ENCODE data around the gene PGM3.

The PGM3 gene

DNA sequence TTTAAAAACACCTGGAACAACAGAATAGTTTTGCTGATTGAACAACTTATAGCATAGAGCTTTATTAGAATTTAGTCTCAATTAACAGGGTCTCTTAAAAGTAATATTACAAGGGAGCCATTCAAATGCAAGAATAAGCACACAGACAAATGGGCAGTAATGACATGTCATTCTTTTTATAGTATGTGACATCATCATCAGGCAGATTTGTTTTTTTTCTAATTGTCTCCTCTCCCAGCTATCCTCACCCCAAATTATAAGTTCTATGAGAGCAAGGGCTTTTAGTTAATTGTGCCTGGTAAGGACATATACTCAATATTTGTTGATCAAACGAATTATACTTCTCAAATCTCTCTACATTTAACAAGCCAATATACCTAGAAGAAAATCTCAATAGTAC lies 11.0 kb downstream of the PGM3 start:
- no peak for DNase-seq

DNA sequence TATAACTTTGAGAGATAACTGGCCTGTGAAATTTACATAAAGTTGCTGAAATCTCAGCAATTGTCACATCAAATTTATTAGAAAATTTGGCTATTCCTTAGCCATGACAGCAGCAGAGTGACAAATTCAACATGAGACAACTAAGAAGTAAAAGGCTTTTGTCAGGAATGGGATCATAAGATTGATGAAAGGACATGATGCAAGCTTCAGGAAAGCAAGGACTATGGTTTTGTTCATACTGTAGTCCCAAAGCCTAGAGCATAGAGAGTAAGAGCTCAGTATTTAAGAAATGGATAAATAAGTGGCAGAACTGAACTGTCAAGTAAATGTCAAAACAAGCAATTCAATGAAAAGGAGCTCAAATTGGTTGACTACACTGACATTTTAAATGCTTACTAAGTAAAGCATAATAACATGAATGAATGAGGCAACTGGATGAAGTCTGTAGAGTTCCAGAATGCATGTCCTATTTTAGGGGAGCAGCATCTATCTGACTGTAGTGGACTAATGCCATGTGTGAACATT lies 12.6 kb downstream of the PGM3 start:
- no peak for DNase-seq

DNA sequence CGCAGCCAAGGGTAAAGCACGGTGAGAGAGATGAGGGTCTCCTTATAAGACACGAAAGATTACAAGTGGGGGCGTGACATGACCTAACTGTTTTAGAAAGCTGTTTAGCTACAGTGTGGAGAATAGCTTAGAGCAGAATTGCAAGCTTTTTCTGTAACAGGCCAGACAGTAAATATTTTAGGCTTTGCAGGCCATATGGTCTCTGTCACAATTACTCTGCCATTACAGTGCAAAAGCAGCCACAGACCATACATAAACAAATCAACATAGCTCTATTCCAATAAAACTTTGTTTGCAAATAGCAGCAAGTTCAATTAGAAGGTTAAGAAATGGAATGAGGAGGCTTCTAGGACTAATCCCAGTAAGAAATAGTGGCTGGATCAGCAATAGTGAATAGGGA lies 16.8 kb downstream of the PGM3 start:
- no peak for DNase-seq

DNA sequence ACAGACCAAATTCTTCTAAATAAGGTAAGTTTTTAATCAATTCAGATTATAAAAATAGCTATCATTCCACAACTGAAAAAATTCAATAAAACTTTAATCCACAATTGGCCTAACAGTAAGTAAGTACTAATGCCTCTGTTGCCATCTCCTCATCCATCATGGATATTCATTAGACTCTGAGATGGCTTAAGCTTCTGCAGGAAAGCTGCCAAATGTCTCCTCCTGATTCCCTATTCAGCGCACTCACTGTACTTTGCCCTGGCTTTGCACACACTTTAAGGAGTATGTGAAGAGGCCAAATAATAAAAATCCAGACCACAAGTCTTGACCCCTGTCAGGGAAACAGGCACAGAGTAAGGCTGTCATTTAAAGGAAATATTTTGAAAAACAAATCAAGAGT lies 23.6 kb downstream of the PGM3 start:
- no peak for DNase-seq

DNA sequence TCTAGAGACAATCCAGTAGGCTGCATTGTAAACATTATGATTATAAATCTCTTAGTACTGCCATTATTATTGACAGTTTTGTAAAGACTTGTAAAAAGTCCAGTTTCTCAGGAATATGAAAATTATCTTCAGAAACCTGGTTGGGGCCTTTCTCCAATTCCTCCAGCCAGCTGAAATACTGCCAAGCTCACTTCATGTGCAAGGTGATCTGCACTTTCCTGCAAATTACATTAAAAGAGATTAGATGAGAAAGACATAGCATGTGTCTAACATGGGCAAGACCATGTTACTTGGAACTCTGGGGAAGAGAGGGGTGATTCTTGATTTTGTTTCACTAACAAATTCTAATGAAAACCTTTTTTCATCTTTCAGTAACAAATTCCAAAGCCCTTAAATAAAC lies 24.0 kb downstream of the PGM3 start:
- no peak for DNase-seq

DNA sequence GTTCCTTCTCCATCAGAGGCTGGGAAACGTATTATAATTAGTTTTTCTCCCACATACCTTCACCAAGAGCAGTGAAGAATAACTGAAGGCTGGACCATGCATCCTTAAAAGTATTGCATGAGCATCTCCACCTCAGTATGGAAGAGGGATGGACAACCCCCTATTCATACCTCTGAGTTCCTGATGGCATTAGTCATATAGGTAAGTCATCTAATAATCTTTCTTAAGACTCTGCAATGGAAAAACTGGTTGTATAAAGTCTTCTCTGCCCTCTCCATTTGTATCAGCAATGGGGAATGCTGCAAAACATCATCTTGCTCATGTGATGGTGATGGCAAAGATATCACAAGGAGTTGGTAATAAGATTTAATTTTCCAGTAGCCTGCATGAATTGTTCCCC lies 24.5 kb downstream of the PGM3 start:
- no peak for DNase-seq

DNA sequence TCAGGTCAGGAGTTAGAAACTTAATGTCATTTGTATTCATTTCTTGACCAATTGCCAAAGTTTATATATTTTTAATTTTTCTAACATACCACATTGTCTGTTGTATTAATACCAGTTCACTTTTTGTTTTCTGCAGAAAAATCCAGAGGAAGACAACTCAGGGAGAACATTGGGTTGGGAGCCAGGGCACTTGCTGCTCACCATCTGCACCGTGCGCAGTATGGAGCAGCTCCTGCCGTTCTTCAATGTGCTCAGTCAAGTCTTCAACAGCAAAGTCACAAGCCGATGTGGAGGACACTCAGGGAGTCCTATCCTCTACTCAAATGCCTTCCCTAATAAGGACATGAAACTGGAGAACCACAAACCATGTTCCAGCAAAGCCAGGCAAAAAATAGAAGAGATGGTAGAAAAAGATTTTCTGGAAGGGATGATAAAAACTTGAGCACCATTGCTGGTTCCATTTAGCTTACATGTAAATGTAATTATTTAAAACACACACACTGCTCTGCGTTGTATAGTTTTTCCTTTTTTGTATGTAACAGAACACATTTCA lies 25.3 kb downstream of the PGM3 start:
- no peak for DNase-seq

DNA sequence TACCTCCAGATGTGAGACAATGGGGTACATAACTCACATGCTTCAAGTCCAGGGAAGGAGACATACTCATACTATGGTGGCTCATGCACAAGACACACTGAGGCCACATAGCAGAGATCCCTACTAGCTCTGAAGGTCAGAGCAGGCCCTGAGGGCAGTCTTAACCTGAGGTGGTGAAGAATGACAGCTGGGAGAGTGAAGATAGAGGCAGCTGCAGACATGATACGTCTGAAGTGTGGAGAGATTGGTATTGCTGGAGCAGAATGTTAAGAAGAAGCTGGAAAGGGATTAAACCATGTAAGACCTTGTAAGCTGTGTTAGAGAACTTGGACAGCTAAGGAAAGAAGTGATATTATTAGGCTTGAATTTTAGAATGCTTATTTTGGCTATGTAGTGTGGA lies 32.9 kb downstream of the PGM3 start:
- no peak for DNase-seq

DNA sequence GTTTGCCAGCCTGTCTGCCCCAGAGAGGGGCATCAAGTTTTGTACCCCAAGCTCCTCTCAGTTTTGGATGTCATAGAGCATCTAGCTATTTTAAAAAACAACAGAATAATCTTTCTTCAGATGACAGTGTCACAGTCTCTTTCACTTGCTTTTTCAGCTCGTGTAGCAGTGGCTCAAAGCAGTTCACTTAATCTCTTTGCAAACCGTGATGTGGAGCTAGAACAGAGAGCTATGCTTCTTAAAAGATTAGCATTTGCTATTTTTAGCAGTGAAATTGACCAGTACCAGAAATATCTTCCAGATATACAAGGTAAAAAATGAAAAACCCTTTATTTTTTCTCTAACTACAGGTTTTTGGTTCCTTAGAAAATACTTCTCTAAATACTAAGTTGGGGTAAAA lies 37.3 kb downstream of the PGM3 start:
- no peak for DNase-seq

DNA sequence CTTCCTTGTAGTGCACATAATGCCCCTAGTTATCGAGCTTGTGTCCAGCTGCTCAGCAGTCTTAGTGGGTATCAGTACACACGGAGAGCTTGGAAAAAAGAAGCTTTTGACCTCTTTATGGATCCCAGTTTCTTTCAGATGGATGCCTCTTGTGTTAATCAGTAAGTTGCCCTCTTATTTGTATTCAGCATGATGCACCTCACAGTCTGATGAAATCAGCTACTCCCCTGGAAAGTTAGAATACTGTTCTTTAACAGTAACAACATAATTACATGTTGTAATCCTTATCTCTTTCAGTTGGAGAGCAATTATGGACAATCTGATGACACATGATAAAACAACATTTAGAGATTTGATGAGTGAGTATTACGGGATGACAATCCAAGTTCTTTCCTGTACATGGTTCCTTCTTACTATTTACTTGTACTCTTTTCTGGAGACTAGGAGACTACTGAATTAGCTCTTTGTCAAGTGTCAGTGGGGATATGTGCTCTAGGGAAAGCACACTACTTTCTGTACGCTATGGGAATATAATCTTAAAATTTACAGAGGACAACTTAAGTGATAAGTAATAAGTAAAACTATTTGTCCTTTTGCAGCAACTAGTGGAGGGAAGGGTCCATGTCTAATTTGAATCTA lies 39.1 kb downstream of the PGM3 start:
- DNase-seq = no peak

DNA sequence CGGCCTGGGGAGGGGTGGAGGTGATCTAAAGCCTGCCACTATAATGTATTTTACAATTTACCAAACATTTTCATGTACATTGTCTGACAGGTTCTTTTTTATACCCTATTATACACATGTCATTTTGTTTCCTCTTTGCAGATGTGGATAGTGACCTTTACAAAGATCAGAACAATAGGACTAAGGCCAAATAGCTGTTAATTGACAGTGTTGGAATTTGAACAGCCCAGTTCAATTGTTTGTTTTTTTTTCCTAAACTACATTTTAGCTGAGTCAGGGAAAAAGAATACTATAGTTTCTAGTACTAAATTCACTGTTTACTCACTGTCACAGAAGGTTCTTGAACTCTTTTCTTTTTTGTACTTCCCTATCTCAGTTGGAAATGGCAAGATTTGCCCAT lies 40.2 kb downstream of the PGM3 start:
- DNase-seq = no peak

DNA sequence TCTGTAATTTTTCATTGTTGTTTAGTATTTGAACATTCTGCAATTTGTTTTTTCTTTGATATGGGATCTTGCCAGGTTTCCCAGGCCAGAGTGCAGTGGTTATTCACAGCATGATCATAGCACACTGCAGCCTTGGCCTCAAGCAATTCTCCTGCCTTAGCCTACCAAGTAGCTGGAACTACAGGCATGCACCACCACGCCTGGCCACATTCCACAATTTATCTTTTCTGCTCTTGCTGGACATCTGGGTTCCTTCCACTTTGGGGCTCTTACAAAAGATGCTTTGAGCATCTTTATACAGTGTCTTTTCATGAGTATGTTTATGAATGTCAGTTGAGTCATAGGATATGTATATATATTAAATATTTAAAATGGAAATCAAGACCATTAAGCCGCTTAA lies 42.0 kb downstream of the PGM3 start:
- DNase-seq = no peak

DNA sequence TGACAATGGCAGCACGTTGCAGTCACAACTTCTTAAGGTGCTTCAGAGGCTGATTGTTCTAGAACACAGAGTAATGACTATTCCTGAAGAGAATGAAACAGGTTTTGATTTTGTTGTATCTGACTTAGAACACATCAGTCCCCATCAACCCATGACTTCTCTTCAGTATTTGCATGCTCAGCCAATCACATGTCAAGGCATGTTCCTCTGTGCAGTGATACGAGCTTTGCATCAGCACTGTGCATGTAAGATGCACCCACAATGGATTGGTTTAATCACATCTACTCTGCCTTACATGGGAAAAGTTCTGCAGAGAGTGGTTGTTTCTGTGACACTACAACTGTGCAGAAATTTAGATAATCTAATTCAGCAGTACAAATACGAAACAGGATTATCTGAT lies 54.3 kb downstream of the PGM3 start:
- no peak for DNase-seq

DNA sequence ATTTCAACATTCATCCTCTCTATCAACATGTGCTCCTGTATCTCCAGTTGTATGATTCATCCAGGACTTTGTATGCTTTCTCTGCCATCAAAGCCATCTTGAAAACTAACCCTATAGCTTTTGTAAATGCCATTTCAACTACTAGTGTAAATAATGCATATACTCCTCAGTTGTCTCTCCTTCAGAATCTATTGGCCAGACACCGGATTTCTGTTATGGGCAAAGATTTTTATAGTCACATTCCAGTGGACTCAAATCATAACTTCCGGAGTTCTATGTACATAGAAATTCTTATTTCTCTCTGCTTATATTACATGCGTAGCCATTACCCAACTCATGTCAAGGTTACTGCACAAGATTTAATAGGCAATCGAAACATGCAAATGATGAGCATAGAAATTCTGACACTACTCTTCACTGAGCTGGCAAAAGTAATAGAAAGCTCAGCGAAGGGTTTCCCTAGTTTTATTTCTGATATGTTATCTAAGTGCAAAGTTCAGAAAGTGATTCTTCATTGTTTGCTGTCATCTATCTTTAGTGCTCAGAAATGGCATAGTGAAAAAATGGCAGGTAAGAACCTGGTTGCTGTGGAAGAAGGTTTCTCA lies 54.8 kb downstream of the PGM3 start:
- no peak for DNase-seq

DNA sequence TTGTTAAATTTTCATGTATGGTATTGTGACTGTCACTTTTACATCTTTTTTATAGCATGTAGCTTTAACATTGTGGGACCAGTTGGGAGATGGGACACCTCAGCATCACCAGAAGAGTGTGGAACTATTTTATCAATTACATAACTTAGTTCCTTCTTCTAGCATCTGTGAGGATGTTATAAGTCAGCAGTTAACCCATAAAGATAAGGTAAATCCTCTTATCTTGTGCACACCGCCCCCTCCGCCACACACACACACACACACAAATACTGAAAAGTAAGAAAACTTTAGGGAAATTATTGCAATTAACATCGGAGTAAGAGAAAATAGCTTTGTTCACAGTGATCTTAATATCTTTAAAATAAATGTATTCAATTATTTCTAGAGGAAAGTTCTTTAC lies 60.9 kb downstream of the PGM3 start:
- DNase-seq = no peak

DNA sequence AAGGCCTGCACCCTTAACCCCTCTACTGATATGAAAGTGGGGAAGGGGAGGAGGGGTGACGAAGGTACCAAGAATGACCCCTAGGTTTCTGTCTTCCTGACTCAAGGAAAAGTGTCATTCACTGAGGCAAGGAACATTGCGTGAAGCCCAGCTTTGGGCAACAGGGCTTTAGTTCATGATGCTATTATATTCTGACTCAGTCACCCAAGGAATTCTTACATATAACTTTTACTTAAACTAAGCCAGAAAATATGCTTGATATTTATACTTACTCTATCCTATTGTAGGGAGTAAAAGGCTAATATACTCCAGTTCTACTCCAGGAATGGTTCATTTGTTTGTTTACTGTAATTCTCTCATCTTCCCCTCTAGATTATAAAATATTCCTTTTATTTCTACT lies 65.1 kb downstream of the PGM3 start:
- no peak for DNase-seq

DNA sequence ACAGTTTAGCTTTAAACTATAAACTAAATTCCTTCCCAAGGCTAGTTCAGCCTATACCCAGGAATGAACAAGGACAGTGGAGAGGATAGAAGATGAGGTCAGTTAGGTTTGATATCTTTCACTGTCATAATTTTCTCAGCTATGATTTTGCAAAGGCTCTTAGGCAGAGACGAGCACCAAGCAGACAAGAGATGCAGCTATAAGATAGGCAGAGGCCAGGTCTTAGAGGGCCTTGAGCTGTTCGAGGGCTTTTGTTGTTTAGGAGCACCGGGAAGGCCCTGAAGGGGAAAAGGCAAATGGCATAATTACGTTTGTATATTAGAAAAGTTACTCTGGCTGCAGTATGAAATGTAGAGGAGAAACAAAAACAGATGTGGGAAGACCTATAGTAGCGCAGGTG lies 65.8 kb downstream of the PGM3 start:
- no peak for DNase-seq

DNA sequence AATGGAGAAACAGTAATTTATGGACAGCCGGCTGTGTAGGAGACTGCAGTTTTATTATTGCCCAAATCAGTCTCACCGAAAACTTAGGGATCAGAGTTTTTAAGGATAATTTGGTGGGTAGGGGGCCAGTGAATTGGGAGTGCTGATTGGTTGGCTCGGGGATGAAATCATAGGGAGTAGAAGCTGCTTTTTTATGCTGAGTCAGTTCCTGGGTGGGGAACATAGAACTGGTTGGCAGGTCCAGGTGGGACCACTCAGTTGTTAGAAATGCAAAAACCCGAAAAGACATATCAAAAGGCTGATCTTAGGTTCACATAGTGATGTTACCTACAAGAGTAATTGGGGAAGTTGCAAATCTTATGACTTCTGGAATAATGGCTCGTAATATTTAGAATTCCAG lies 66.3 kb downstream of the PGM3 start:
- no peak for DNase-seq

DNA sequence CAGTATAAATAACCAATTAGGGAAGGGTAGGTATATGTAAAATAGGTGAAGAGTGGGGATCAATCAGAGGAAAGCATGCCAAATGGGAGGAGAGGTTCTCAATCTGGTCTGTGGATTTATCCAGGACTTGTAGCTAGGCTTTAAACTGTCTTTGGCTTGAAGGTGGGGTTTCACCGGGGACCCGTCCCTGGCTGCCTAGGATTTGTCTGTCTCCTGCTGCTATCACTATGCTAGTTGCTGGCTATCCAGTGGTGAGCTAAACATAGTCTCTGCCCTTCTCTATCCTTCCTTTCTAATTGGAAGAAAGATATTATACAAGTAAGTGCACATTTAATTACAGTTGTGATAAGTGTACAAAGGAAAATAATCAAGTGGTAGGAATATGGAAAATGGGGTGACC lies 66.8 kb downstream of the PGM3 start:
- no peak for DNase-seq

DNA sequence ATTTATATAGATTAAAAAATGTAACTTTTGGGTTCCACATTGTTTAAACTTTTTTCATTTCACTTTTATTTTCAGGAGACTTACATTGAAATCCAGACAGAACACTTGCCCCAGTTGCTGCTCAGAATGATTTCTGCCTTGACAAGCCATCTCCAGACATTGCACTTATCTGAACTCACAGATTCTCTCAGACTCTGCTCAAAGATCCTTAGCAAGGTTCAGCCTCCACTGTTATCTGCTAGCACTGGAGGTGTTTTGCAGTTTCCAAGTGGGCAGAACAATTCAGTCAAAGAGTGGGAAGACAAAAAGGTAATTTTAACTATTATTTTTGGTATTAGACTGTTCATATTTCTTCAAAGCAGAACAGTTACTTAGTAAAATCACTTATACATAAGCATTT lies 67.6 kb downstream of the PGM3 start:
- DNase-seq = no peak

DNA sequence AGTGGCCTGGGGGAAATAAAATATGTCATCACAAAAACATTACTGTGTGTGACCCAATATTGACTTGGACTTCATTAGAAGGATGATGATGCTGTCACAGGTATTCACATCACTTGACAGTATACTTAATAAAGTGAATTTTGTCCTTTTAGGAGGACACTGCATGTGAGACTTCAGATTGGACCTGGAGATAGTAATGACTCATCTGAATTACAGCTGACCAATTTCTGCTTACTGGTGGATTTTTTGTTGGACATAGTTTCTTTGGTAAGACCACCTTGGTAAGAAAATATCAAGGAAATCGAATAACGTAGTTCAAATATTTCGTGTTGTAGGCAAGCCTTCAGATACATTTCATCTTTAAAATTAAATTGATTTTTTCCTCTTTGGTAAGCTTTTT lies 68.5 kb downstream of the PGM3 start:
- DNase-seq = no peak

DNA sequence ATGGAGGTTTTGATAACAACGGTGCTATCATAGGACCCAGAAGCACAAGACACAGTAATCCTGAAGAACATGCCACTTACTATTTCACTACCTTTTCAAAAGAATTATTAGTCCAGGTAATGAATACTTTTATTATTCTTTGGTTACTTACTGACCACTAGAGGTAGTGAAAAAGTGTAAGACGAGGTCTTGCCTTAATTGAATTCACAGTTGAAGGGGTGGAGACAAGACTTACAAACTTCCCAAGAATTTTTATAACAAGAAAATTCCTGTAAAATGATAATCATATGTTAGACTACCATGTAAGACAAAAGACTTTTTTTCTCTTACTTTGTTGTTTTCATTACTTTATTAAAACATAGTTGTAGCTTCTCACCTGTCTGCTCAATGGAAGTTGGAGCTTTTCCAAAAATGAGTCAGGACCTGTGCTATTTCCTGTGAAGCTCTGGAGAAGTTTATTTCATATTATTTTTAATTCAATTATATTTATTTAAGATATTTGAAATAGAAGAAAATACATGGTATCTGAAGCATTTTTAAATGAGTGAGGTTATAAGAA lies 73.2 kb downstream of the PGM3 start:
- no peak for DNase-seq

DNA sequence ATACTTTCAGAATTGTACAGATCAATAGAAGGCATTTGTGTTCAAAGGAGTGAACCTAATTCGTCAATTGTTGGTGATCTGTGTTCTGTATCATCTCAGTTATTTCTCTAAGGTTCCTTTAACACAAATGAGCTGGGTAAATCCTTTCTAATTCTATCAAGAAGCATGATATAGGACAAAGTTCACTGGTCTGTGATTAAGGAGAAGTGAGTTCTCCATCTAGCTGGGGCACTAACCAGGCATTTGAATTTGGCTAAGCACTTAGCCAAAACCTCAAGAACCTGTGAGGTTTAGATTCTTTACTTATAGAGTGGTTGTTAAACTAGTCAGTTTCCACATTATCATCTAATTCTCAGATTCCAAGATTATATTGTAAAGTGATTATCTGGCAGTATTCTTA lies 75.3 kb downstream of the PGM3 start:
- DNase-seq = no peak
